Measurements from ENCODE around the gene ELF2. TPM values are rescaled to one million over a fixed set of nuclear protein-coding genes. Genes with fewer than 3 reads are reported as not detected.

ELF2 gene
- total RNA-seq, 1 donor from 2014 or later: 48.0 TPM

- Mint-ChIP-seq H3K4me3 (ENCODE audit: unreplicated experiment) (no peak overlapping the region), H3K36me3 (ENCODE audit: low read depth, unreplicated experiment) (no peaks in the 10 kb centered on the region), H3K9me3 (ENCODE audit: unreplicated experiment) (no peaks in the 10 kb centered on the region), H3K27ac (ENCODE audit: unreplicated experiment) (no peak overlapping the region), H3K27me3 (ENCODE audit: unreplicated experiment) (peaks cover 2% of the 10 kb centered on the region), H3K4me1 (ENCODE audit: unreplicated experiment) (peaks cover 9% of the 10 kb centered on the region)
- DNase-seq (ENCODE audit: low spot score): no peak
- no peak for TF ChIP-seq CTCF (IDR thresholded peaks at IDR 0.05; ENCODE audit: unreplicated experiment)
Measured at GRCh38 chr4:139145552-139145932, 31.5 kb downstream of the ELF2 start.

GRCh38 chr4:139144911-139145551, 32.0 kb downstream of the ELF2 start:
- no peak for TF ChIP-seq CTCF (IDR thresholded peaks at IDR 0.05; ENCODE audit: unreplicated experiment)
- no peaks in the 10 kb centered on the region for H3K36me3 Mint-ChIP-seq (ENCODE audit: low read depth, unreplicated experiment)
- DNase-seq (ENCODE audit: low spot score): no peak
- H3K4me3 Mint-ChIP-seq (ENCODE audit: unreplicated experiment): no peak overlapping the region
- peaks cover 2% of the 10 kb centered on the region for H3K27me3 Mint-ChIP-seq (ENCODE audit: unreplicated experiment)
- no peak overlapping the region for H3K27ac Mint-ChIP-seq (ENCODE audit: unreplicated experiment)
- no peaks in the 10 kb centered on the region for H3K9me3 Mint-ChIP-seq (ENCODE audit: unreplicated experiment)
- peaks cover 9% of the 10 kb centered on the region for H3K4me1 Mint-ChIP-seq (ENCODE audit: unreplicated experiment)

- H3K9me3 Mint-ChIP-seq (ENCODE audit: unreplicated experiment): no peaks in the 10 kb centered on the region
- no peaks in the 10 kb centered on the region for H3K36me3 Mint-ChIP-seq (ENCODE audit: low read depth, unreplicated experiment)
- H3K4me3 Mint-ChIP-seq (ENCODE audit: unreplicated experiment): no peak overlapping the region
- H3K4me1 Mint-ChIP-seq (ENCODE audit: unreplicated experiment): peaks cover 9% of the 10 kb centered on the region
- DNase-seq (ENCODE audit: low spot score): no peak
- no peak overlapping the region for H3K27ac Mint-ChIP-seq (ENCODE audit: unreplicated experiment)
- peaks cover 2% of the 10 kb centered on the region for H3K27me3 Mint-ChIP-seq (ENCODE audit: unreplicated experiment)
- no peak for TF ChIP-seq CTCF (IDR thresholded peaks at IDR 0.05; ENCODE audit: unreplicated experiment)
Measured at GRCh38 chr4:139144161-139144859, 32.7 kb downstream of the ELF2 start.

DNA sequence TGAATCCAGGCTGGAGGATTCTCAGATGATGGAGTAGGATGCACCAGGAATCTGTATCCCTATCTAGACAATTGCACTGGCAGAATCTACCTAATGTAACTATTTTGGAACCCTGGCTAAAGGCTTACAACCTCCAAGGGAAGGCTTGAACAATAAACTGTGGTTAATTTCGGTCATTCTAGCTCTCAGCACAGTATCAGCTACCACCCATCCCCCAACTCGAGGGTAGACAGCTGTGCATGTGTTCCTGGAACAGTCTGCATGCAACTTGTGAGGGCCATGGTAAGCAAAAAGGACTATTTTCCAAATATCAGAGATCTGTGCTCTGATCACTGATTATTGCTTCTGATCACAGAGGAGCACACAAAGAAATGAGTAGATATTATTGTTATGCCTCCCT, 34.0 kb downstream of the ELF2 start:
- TF ChIP-seq CTCF (IDR thresholded peaks at IDR 0.05; ENCODE audit: unreplicated experiment): no peak
- Mint-ChIP-seq H3K4me1 (ENCODE audit: unreplicated experiment) (peaks cover 9% of the 10 kb centered on the region), H3K4me3 (ENCODE audit: unreplicated experiment) (no peak overlapping the region), H3K36me3 (ENCODE audit: low read depth, unreplicated experiment) (no peaks in the 10 kb centered on the region), H3K27me3 (ENCODE audit: unreplicated experiment) (peaks cover 2% of the 10 kb centered on the region), H3K9me3 (ENCODE audit: unreplicated experiment) (no peaks in the 10 kb centered on the region), H3K27ac (ENCODE audit: unreplicated experiment) (no peak overlapping the region)
- no peak for DNase-seq (ENCODE audit: low spot score)

GRCh38 chr4:139142087-139142486, 34.9 kb downstream of the ELF2 start:
- Mint-ChIP-seq H3K4me3 (ENCODE audit: unreplicated experiment) (no peak overlapping the region), H3K4me1 (ENCODE audit: unreplicated experiment) (peaks cover 9% of the 10 kb centered on the region), H3K27ac (ENCODE audit: unreplicated experiment) (no peak overlapping the region), H3K36me3 (ENCODE audit: low read depth, unreplicated experiment) (no peaks in the 10 kb centered on the region), H3K27me3 (ENCODE audit: unreplicated experiment) (peaks cover 2% of the 10 kb centered on the region), H3K9me3 (ENCODE audit: unreplicated experiment) (no peaks in the 10 kb centered on the region)
- TF ChIP-seq CTCF (IDR thresholded peaks at IDR 0.05; ENCODE audit: unreplicated experiment): no peak
- DNase-seq (ENCODE audit: low spot score): no peak
